HG02610 (cell line): ENCODE measurements around the gene MAGEH1.

ENCODE experiments used
- ATAC-seq: cut with Tn5 transposase; IDR thresholded peaks from one replicate; pipeline ENCODE4 v1.9.1; 2021; ENCODE audit warnings: mild to moderate bottlenecking, moderate library complexity; ENCODE audit not compliant: unreplicated experiment

Gene MAGEH1

DNA sequence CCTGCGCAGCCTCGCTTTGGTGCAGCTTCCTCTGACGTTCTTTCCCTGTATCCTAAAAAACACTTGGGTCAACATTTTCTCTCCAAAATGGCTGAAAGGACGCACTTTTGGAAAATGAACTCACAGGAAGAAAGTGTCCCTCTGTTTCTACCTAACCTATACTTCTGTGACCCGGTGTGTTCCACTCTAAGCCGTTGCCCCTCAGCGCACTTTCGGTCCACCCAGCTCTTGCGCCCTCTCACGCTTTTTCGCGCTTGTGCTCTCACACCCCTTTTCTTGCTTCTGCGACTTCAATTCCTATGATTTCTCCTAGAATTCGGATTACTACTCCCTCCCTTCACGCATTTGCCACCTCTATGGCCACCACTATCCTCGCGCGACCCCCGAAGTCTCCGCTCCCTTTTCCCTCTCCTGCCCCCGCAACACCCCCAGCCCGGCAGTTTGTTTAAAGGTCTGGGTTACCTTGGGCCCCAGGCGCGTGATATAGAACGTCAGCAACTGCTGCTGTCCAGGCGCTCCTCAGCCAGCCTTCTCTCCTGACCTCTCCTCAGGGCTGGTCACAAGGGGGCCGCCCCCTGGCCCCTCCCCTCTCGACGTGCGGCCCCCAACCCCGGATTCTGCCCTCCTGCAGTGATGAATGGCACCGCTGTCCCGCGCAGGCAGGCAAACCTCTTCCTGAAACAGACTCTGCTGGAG is 37.5 kb downstream of the MAGEH1 start, which contains the start of gene USP51:
Gene USP51 (minus strand): TSS at position 535 of the 696 bp plus-strand sequence. CDS start 909 bp downstream, outside the sequence.
- peak; percentile 24 for ATAC-seq

DNA sequence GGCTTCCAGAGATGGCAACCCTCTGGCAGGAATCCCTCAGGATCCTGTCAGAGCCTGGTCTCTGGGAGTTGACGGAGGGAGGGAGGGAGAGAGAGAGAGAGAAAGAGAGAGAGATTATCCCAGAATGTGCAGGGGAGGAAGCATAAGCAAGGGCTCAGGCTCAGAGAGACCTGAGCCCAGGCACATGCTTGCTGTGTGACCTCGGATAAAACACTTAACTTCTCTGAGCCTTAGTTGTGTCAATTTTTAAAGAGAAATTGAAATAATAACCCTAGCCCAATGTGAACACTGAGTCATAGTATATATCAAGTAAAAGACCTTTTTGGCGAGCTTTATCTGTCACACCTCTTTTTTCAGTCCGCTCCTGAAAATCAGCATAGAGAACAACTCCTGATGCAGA is 38.2 kb downstream of the MAGEH1 start:
- ATAC-seq, result no peak

DNA sequence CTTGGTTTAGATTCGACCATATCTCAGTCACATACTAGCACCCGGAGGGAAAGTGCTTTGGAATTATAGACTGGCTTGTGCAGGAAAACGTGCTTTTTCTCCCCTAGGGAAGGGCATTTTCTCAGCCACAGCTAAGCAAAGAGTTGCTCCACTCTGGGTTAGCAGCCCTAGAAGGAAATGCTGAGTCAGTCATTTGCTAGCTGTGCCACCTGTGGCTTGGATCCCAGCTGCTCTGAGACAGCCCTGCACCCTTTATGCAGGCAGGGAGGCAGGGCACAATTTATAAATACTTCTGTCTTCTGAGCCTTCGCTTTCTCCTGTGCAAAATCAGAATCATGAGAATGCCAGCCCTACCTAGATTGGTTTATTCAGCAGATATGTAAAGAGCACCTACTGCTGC is 39.0 kb downstream of the MAGEH1 start:
- no peak for ATAC-seq
